SK-MEL-5 (cell line): Measurements from ENCODE around the gene RIN2. TPM values are rescaled to one million over a fixed set of nuclear protein-coding genes. Genes with fewer than 3 reads are reported as not detected.

Source experiments
- DNase-seq: peaks from one replicate; pipeline ENCODE4 v3.0.0-alpha.2; 2016; ENCODE audit warnings: low read depth, low spot score
- in situ Hi-C: cut with HindIII; loops from 2 replicates; pipeline ENCODE4 v1.10.0; 2016; ENCODE audit warnings: low sequenced_read_pairs, high pct_unique_total_duplicates, low pct_unique_long_range_greater_than_20kb
- total RNA-seq: library from RNA; depleted of rRNA; stranded (reverse); fragments of >200 nt; shearing (Covaris generic); gene quantifications from 2 replicates; pipeline ENCODE4 v1.2.3, GENCODE V29; 2014

Gene RIN2
- total RNA-seq, 1 experiment from 2014 or later = 0.03 TPM

GRCh38 chr20:19729672-19730071 lies 28.4 kb upstream of the RIN2 start:
- no peak for DNase-seq
- in situ Hi-C loops = no loop called here

DNA sequence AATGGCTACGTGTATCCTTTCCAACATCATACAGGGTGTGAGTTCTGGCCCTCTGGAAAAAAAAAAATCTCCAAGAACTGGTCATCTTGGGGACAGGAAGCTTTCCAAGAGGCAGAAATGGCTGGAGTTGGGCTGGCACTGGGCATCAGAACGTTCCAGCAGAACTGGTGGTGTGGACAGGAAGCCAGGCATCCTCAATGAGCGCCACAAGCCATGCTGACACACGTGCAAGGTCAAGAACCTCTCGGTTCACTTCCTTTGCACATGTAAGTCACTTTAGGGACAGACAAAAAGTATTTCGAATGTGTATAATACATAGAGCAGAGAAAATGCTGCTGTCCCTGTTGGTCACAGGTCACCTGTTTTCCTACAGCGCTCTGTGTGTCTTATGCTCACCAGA lies 27.4 kb upstream of the RIN2 start:
- no peak for DNase-seq
- in situ Hi-C loops = no loop called here

DNA sequence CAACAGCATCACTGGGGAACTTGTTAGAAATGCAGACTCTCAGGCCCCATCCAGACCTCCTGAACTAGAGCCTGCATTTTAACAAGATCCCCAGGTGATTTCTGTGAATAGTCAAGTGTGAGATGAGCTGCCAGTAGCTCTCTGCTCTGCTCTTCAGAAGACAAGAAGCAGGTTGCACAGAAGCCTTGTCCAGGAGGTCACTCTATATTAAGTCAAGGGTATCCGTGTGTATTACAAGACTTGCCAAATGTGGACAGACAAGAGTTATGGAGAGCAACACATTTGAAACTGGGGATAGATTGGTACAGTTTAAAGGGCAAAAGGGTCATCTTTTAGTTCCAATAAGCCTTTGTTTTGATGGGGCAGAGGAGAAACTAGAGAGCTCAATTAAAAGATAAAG lies 23.2 kb upstream of the RIN2 start:
- no peak for DNase-seq
- in situ Hi-C loops = no loop called here

DNA sequence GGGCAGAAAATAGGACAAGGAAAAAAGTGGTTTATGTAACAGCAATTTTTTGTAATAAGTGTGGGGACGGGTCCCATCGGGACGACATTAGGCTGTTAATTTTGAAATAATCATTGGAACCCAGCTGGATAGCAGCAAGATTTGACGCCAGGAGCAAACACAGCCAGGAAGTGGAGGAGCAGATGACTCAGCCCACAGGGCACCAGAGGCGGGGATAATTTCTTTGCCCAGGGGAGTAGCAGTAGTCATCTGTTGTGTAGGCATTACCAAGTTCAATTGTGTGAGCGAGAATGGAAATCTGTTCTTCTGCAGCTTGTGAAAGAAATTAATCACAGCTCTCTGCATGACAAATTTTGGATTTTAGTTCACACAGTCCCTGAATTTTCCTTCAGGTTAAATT lies 22.6 kb upstream of the RIN2 start:
- DNase-seq = peak; percentile 77
- in situ Hi-C loops = no loop called here

- no peak for DNase-seq
- in situ Hi-C loops = no loop called here
These were observed 21.0 kb upstream of the RIN2 start for GRCh38 chr20:19737025-19737424.

DNA sequence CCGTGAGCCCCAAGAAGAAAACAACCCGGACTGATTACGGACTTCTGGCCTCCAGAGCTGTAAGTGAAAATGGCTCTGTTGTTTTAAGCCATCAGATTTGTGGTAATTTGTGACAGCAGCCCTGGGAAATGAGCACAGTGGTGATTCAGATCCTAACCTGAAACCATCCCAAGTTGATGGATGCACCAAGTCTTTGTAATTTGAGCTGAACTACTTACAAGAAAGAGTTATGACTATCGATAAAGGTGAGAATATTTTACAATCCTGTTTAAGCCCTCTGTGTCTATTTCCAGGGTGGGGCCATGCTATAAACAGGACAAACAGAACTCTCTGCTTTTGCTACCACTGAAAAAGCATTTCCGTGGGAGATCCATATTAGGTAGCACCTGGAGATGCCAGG lies 19.1 kb upstream of the RIN2 start:
- in situ Hi-C loops = no loop called here
- no peak for DNase-seq

DNA sequence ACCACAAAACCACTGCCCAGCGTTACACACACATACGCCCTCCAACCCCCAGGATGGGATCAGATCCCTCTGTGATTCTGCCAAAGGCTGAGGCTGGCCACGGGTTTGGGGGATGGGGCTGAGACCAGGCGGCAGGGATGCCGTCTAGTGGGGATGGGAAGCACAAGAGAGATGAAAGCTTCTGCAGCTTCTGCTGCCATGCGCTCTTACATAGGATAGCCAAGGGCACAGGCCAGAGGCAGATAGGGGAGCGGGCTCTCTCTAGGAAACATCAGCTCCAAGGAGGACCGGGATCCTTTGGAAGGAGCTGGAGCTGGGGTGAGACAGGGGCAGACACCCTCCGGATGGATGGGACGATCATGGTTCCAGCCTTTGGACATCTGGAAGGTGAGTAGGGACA lies 18.7 kb upstream of the RIN2 start:
- in situ Hi-C loops = no loop called here
- DNase-seq = no peak

GRCh38 chr20:19740512-19740911 lies 17.5 kb upstream of the RIN2 start:
- DNase-seq = no peak
- in situ Hi-C loops = no loop called here

GRCh38 chr20:19741924-19742323 lies 16.1 kb upstream of the RIN2 start:
- in situ Hi-C loops = no loop called here
- DNase-seq = no peak

GRCh38 chr20:19742974-19743639 lies 15.0 kb upstream of the RIN2 start:
- in situ Hi-C loops = no loop called here
- no peak for DNase-seq

- DNase-seq = no peak
- in situ Hi-C loops = no loop called here
These were observed 14.4 kb upstream of the RIN2 start for GRCh38 chr20:19743640-19743995.

DNA sequence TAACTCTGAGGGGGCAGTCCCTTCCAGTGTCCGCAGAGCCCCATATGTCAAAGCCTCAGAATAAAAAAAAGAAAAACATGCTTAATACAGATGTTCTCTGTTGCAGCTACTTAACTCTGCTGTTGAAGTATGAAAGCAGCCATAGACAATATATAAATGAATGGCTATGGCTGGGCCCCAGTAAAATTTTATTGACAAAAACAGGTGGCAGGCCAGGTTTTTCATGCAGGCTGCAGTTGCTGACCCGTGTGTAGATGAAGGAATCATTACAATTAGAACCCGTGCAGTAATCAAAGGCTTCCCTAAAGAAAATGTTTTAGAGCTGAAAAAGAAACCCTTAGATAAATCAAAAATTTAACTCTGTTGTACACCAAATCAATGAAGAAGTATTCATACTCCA lies 13.0 kb upstream of the RIN2 start:
- in situ Hi-C loops = no loop called here
- DNase-seq = no peak

- in situ Hi-C loops = no loop called here
- DNase-seq = no peak
These were observed 12.5 kb upstream of the RIN2 start for GRCh38 chr20:19745584-19745983.

GRCh38 chr20:19746396-19746795 lies 11.7 kb upstream of the RIN2 start:
- DNase-seq = no peak
- in situ Hi-C loops = no loop called here

DNA sequence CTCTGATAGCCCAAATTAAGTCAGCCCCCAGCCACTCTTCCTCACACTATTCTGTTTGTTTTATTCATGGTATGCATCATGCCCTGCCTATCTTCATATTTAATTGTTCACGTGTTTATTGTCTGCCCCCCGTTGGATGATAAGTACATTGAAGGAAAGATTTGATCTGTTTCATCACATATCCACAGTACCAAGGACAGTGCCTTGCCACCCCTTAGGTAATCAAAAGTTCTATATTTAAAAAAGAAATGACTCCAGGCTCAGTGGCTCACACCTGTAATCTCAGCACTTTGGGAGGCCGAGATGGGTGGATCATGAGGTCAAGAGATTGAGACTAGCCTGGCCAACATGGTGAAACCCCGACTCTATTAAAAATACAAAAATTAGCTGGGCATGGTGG lies 10.2 kb upstream of the RIN2 start:
- in situ Hi-C loops = no loop called here
- no peak for DNase-seq

DNA sequence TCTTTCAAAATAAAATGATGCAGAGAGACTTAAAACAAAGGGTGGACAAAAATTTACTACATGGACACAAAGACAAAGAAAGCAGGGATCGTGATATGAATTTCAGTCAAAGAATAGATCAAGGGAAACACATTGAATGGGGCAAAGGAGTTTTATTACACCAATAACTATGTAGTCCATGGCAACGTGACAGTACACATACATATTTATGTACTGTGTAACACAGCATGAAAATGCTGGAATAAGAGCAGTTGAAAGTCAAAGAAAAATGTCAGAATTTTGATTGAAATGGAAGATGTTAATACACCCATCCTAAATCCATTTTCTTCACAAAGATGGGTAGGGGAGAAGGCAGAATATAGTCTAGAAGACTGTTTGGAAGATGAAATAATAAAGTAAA lies 9.4 kb upstream of the RIN2 start:
- in situ Hi-C loops = no loop called here
- no peak for DNase-seq

- in situ Hi-C loops = no loop called here
- DNase-seq = no peak
These were observed 8.4 kb upstream of the RIN2 start for GRCh38 chr20:19749618-19750071.

- no peak for DNase-seq
- in situ Hi-C loops = no loop called here
These were observed 7.9 kb upstream of the RIN2 start for GRCh38 chr20:19750101-19750606.

GRCh38 chr20:19750907-19751636 lies 7.0 kb upstream of the RIN2 start:
- DNase-seq = no peak
- in situ Hi-C loops = no loop called here
